HG03280 (cell line): Measurements from ENCODE around the gene PRIM2.
"Not testable (repeated sequence)": the region's sequence is repeated elsewhere in the genome, so short reads cannot be mapped to it uniquely, and the experiment has no call there.

Experiments used
- ATAC-seq: cut with Tn5 transposase; IDR thresholded peaks from one replicate; pipeline ENCODE4 v1.9.1; 2021; ENCODE audit warnings: mild to moderate bottlenecking, moderate library complexity; ENCODE audit not compliant: unreplicated experiment

PRIM2 gene

GRCh38 chr6:57579489-57579888 lies 262.1 kb downstream of the PRIM2 start:
- ATAC-seq, result not testable (repeated sequence)

GRCh38 chr6:57581586-57581985 lies 264.2 kb downstream of the PRIM2 start:
- ATAC-seq, result not testable (repeated sequence)

GRCh38 chr6:57601105-57601504 lies 283.7 kb downstream of the PRIM2 start:
- not testable (repeated sequence) for ATAC-seq

- not testable (repeated sequence) for ATAC-seq
Measured at GRCh38 chr6:57605303-57605702, 287.9 kb downstream of the PRIM2 start.

GRCh38 chr6:57606331-57606730 lies 288.9 kb downstream of the PRIM2 start:
- not testable (repeated sequence) for ATAC-seq

GRCh38 chr6:57610612-57611011 lies 293.2 kb downstream of the PRIM2 start:
- ATAC-seq, result not testable (repeated sequence)

- ATAC-seq, result not testable (repeated sequence)
Measured at GRCh38 chr6:57618959-57619358, 301.5 kb downstream of the PRIM2 start.

GRCh38 chr6:57631773-57632172 lies 314.3 kb downstream of the PRIM2 start:
- not testable (repeated sequence) for ATAC-seq

GRCh38 chr6:57658526-57658925 lies 341.1 kb downstream of the PRIM2 start:
- not testable (repeated sequence) for ATAC-seq

- not testable (repeated sequence) for ATAC-seq
Measured at GRCh38 chr6:57659794-57660193, 342.4 kb downstream of the PRIM2 start.

- not testable (repeated sequence) for ATAC-seq
Measured at GRCh38 chr6:57660940-57661339, 343.5 kb downstream of the PRIM2 start.

- not testable (repeated sequence) for ATAC-seq
Measured at GRCh38 chr6:57668108-57668507, 350.7 kb downstream of the PRIM2 start.

- not testable (repeated sequence) for ATAC-seq
Measured at GRCh38 chr6:57671237-57671636, 353.8 kb downstream of the PRIM2 start.

GRCh38 chr6:57671937-57672627 lies 354.7 kb downstream of the PRIM2 start:
- not testable (repeated sequence) for ATAC-seq

- ATAC-seq, result not testable (repeated sequence)
Measured at GRCh38 chr6:57673281-57673680, 355.9 kb downstream of the PRIM2 start.

- not testable (repeated sequence) for ATAC-seq
Measured at GRCh38 chr6:57675386-57675785, 358.0 kb downstream of the PRIM2 start.

GRCh38 chr6:57696382-57696781 lies 379.0 kb downstream of the PRIM2 start:
- ATAC-seq, result not testable (repeated sequence)
